DND-41 (cell line): ENCODE measurements around the gene RTP4.

Experiments used
- CTCF ChIP-seq: IDR thresholded peaks from 2 replicates; pipeline ENCODE4 v1.5.1; 2012; ENCODE audit warnings: borderline replicate concordance, low read length, moderate library complexity, mild to moderate bottlenecking; ENCODE audit not compliant: poor library complexity, severe bottlenecking; ENCODE audit errors: extremely low read depth
- EZH2 ChIP-seq: IDR thresholded peaks from 3 replicates; pipeline ENCODE4 v1.6.1; 2012; ENCODE audit warnings: borderline replicate concordance, low read depth, mild to moderate bottlenecking, moderate library complexity, low read length, inconsistent platforms; ENCODE audit not compliant: severe bottlenecking

GRCh38 chr3:187352581-187353575 lies 15.3 kb upstream of the RTP4 start:
- TF ChIP-seq EZH2 (no peak), CTCF (no peak)
